GM18873 (cell line): Measurements from ENCODE around the gene C13orf46.

Experiments
- ATAC-seq: cut with Tn5 transposase; IDR thresholded peaks from one replicate; pipeline ENCODE4 v1.9.1; 2021; ENCODE audit warnings: mild to moderate bottlenecking, moderate library complexity, moderate number of reproducible peaks; ENCODE audit not compliant: unreplicated experiment, low FRiP score

The C13orf46 gene

DNA sequence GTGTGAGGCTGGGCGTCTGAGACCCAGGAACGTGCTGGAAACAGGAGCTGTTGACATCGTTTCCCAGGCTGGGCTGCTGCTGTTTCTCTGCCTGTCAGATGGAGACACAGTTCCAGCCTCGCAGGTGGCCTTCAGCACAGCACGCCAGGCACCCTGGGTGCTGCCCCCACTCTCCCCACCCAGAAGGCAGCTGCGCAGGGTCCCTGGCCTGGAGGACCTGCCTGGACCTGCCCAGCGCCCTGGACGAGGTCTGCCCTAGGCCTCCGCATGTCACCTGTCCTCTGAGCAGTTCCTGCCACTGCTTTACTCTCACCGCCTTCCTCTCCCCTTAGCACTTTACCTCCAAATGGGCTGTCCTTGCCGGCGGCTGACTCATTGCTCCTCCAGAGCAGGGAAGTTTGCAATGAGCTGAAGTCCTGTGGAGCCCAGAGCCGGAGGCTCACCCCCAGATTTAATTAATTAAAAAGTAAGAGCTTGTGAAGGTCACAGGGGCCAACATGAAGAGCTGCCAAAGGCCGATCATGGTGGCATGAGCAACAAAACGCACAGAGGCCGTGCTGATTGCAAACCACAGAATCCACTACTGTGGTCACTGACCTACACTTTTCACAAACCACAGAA, 32.2 kb downstream of the C13orf46 start:
- no peak for ATAC-seq

DNA sequence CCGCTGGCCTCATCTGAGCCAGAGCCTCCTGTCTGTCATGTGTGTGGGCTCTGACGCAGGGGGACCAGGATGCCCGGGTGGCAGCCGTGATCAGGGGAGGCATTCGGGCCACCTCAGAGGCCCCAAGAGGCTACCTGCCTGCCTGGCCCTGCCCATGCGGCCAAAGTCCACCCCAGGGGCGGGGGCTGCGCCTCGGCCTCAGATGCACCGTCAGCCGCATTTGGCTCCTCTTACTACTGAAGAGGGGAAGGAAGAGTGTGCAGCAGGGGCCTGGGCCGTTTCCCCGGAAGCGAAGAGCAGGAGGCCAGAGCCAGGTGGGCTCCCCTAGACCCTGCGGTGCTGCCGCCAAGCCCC, 34.0 kb downstream of the C13orf46 start:
- no peak for ATAC-seq

DNA sequence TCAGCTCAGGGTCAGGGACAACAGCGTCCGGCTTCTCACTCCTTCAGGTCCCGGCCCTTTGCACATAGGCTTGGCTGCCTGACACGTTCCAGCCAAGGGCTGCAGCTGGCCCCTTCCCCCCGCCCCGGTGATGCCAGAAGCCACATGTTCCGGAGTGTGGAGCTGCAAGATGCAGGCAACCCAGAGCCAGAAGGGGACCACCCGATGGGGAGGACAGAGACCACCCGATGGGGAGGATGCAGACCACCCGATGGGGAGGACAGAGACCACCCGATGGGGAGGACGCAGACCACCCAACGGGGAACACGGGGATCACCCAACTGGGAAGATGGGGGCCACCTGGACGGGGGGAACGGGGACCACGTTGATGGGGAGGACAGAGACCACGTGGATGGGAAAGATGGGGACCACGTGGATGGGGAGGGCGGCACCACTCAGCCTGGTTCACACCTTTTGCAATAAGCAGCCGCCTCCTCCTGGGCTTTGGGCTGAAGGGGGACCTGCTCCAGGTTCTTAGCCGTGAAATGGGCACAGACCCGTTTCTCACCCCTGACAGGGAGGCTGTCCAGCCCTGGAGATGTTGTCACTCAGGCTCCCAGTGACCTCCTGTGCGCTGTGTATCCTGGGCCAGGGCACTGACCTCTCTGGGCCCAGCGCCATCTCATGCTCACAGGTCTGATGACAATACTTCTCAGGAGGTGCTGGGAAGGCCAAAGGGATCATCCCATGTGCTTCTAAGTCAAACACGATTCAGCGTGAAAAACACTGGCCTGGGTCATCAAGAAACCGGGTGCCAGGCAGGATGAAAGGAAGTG, 34.5 kb downstream of the C13orf46 start:
- ATAC-seq = no peak

DNA sequence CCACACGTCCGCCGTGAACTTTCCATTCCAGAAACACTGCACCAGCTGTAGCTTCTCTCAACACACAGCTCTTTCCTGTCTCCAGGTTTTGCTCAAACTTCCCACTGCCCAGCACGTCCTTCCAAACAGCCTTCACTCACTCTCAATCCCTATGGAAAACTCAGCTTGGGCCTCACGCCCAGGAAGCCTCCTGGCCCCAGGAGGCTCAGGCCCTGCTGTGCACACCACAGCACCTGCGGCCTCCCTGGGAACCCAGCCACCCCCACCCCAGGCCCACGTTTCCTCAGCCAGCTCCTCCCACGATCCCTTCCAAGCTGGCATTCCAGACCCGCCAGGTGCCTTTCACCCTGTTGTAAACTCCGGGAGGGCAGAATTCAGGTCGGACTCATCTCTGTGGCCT, 35.2 kb downstream of the C13orf46 start:
- ATAC-seq = no peak

DNA sequence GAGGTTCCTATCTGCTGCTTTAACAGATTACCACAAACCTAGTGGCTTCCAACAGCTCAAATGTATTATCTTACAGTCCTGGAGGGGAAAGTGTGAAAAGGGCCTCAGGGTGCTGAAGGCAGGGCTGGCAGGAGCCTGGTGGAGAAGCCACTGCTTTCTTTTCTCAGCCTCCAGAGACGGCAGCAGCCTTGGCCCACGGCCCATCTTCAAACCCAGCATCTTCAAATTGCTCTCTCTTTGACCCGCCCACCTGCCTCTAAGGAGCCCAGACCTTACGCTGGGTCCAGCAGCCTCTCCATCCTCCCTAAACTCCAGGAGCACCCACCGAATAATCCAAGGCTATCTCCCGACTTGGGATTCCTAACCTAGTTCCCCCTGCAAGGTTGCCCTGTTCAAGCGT, 35.6 kb downstream of the C13orf46 start:
- ATAC-seq = no peak

DNA sequence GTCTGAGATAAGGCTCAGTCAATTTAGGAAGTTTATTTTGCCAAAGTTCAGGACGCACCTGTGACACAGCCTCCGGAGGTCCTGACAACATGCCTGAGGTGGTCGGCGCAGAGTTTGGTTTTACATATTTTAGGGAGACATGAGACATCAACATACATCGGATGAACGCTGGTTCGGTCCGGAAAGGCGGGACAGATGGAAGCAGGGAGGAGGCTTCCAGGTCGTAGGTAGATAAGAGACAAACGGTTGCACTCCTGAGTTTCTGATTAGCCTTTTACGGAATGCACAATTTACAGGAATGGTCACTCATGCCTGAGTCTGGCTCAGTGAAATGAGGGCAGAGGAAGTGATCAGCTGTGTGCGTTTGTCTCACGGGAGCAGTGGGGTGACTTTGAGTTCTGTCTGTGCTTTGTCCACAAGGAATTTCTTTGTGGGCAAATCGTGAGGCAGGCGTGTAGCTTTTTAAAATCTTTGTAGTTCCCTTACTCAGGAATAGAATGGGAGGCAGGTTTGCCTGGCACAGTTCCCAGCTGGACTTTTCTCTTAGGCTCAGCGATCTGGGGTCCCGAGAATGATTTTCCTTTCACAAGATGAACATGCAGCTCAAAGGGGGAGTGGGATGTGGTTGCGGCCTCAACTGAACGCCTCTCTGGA, 36.2 kb downstream of the C13orf46 start:
- ATAC-seq = no peak

DNA sequence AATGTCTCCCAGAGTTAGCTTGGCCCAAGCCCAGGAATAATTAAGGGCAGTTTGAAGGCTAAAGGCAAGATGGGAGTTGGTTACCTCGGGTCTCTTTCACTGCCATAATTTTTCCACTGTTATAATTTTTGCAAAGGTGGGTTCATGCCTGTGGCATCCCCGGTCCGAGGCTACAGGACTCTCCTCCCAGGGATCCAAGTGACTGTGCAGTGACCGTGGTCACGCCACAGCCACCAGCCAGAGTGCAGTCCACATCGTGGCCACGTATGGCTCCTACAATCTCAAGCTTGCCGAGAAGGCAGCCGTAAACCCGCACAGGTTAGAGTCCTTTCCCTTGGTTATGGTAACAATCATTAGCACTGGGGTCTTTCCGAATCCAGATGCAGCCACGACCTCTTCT, 36.8 kb downstream of the C13orf46 start:
- no peak for ATAC-seq

DNA sequence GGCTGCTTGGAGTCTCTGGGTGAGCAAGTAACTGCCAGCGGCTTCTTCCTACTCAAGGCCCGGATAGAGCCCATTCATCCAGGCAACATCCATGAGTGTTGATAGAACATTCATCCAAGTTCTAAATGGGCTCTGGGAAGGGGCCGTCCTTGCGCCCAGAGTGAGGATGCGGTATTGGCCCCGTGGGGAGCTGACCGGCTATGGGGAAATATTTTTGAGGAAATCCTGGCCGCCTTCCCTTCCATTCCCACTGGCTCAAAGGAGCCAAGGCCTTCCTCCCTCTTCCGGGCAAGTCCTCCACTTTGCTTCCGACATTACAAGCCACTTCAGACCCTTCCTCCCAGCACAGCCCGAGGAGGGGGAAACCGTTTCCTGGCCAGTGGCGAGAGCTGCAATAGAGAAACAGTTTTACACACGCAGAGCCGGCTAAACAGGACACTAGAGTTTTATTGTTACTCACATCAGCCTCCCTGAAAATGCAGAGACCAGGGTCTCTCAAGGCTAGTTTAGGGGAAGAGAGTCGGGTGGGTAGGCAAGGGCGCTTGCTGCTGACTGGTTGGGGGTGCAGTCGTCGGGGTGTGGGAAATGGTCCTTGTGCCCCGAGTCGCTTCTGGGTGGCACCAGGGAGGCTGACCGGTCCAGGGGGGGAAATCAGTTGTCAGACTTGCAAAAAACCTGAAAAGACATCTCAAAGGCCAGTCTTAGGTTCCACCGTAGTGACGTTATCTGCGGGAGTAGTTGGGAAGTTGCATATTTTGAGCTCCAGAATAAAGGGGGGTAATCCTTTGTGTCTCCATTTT, 37.5 kb downstream of the C13orf46 start:
- ATAC-seq = no peak

DNA sequence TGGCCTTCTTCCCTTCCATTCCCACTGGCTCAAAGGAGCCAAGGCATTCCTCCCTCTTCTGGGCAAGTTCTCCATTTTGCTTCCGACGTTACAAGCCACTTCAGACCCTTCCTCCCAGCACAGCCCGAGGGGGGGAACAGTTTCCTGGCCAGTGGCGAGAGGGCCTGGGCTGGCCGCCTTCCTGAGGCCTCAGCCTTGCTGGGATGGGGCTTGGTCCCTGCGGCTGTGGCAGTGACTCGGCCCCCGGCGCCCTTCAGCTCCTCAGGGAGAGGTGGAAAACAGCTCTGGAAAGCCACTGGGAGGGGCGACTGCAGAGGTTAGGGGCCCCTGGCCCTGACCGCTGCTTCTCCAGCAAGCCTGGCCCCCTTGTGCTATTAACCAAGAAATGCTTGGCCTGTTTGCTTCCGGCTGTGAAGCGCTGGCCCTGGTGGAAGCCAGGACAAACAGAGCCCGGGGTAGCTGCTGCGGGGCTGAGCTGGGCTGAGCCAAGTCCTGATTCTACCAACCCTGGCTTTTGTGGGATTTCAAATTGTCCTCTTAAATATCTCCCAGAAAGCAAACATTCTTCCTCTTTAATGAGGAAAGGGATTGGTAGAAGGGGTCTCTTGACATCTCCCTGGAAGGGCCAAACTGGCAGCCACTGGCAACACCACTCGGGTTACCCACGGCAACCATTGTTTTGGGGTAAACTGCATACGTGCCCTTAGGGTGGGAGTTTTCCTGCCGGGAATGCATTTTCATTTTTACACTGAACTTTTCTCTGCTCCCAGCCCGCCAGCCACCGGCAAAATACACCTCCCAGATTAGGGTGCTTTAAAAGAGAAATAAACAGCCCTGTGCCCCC, 38.7 kb downstream of the C13orf46 start:
- no peak for ATAC-seq

DNA sequence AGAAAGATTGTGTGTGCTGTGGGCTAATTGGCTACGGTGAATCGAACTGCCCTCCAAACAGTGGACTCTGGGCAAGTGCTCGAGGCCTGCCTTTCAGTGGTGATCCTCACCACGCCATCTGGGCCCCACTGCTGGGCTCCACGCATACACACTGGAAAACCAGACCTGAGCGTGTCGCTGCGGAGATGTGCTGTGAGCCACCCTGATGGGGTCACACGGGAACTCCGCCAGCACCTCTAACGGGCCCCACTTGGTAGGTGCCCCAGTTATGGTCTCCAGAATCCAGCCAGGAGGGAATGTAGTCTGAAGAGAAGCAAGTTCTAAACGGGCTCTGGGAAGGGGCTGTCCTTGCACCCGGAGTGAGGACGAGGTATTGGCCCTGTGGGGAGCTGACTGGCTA, 39.3 kb downstream of the C13orf46 start:
- ATAC-seq = no peak

DNA sequence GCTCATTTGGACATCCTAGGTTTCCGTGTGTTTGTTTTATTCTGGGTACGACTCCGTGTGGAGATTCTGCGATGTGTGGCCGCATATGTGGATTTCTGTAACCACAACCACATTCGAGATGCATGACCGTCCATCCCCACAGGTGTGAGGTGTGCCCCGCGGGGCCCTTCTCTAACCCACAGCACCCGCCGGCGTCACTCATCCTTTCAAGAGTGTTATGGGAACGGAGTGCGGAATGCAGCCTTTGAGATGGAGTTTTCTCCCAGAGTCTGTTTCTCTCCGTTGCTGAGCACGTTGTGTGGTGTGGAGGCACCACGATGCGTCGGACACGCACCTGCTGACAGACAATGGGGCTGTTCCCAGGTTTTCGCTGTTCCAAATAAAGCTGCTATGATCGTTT, 40.0 kb downstream of the C13orf46 start:
- no peak for ATAC-seq

DNA sequence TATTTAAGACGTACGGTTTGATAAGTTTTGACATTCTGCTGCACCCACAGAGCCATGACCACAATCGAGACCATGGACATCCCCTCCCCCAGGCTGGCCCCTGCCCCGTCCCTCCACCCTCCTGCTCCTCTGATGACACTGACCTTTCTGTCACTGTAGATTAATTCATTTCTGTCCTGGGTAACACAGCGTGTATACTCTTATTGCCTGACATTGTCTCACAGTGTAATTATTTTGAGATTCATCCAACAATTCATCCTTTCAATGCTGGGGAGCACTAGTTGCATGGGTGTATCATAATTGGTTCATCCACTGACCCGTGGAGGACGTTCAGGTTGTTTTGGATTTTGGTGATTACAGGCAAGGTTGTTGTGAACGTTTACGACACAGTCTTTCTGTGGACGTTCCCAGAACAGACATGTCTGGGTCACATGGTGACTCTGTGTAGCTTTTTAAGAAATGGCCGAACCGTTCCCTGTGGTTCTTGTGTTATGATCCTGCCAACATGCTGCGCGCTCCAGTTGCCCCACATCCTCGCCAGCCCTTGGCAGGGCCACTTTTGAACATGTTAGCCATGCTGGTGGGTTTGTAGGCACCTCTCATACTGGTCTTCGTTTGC, 41.9 kb downstream of the C13orf46 start:
- no peak for ATAC-seq

DNA sequence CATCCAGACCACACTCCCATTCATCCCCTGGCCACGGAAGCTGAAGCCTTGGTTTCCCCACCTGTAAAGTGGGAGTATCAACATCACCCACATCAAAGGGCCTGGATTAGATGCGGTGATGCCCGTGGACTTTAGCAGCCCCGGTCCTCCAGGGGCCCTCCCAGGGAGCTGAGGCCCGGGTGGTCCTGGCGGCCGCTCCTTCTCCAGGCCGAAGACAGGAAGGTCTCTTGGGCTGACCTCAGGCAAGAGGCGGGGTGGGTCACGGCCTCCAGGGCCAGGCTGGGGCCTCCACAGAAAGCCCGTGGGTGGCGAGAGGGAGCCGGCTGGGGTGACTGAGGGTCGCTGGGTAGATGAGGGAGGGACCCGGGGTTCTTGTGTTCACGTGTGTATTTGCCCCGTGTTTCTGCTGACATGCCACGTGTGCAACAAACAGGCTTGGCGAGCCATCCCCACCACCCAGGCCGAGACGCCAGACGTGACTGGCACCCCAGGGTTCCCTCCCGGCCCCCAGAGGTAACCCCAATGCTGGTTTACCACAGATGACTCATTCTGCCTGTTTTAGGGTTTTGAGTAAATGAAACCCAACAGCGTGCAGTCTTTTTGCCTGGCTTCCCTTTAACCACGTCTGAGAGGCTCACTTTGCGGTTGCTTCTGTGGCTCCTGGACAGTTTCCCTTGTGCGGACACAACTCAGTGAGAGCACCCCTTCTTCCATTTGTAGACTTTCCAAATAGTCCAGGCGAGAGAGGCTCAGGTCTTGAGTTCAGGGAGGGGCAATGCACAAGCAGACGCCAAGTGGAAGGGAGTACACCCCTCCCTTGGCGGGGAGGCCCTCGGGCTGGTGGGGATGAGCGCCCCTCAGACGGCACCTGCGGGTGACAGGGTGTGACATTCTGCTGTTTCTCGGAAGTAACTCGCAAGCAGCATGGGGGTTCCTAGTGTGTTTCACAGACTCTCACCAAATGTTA, 42.9 kb downstream of the C13orf46 start:
- no peak for ATAC-seq

DNA sequence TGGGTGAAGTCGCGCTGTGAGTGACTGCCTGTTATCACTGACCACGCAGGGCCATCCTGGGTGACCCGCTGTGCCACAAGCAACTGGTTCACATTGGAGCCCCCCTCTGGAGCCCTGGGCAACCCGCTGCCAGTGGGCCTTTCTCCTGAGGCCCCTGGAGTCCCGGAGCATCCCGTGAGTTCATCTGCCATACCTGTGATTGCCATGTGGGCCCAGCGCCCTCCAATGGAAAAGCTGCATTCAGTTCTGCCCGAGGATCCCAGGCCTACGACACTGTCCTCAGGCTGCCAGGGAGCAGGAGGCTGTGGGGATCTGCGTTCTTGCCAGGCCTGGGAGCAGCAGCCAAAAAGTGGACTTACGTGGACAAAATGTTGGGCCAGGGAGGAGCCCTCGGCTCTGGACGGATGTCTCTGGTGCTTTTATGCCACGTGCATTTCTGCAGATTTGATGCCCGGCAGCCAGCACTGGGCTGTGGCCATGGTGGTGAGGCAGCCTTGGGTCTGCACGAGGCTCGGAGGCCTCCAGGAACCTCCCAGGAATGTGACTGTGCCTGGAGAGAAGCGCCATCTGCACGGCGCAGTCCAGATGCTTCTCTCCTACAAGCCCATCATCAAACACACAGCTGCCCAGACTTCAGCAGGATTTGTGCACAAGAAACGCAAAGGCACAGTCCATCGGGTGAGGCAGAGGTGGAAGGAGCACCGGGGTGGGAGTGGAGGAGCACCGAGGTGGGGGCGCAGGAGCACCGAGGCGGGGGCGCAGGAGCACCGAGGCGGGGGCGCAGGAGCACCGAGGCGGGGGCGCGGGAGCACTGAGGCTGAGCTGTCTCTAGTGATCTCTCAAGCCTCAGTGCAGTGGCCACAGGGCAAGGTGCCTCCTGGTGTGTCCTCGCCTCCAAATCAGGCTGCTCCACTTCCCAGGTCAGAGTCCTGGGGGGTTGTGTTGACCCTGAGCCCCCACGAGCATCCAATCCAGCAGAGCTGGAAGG, 44.0 kb downstream of the C13orf46 start:
- no peak for ATAC-seq

DNA sequence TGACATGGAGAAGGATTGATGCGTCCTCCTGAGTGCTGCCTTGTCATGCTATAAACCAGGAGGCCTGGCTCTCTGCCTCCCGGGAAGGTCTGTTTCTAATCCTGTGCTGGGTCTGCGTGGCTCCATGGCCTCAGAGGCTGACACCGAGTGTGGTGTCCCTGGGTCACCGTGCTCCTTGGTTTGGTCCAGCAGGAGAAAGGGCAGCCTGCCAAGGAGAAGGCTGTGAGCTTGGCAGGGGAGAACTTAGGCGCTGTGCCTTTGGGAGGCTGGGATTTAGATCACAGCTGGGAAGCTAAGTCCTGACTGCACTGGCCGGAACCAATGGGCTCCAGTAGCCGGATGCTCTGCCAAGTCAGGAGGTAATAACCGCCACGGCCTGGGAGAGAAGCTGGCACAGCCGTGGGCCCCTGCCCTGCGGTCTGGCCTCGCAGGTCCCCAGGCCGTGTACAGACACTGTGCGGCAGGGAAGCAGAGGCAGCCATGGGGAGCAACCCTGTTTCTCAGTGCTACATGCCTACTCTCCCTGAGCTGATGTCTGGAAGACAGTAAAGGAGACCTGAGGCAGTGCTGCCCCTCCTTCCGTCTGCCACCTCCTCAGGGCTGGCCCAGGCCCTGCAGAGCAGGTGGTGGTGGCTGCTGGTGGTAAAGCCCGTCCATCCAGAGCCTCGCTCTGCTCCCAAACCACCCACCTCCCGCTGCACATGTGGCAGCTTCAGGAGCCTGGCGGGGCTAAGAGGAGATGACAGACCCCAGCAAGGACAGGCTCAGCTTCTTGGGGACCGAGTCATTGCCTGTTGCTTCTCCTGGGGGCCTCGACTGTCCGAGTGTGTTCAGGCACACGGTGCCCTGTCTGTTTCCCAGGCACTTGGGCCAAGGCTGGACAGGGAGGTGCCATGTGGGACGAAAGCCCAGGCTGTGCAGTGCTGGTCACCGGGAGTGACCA, 44.9 kb downstream of the C13orf46 start:
- ATAC-seq = no peak
